HG03095 (cell line): Measurements from ENCODE around the gene RHBDL3.
"Not testable (repeated sequence)": the region's sequence is repeated elsewhere in the genome, so short reads cannot be mapped to it uniquely, and the experiment has no call there.

ENCODE experiments used
- ATAC-seq: cut with Tn5 transposase; IDR thresholded peaks from one replicate; pipeline ENCODE4 v1.9.1; 2021; ENCODE audit warnings: moderate library complexity; ENCODE audit not compliant: unreplicated experiment

Gene RHBDL3

GRCh38 chr17:32265192-32265923 lies at the start of gene RHBDL3:
Gene RHBDL3 (plus strand): TSS chr17:32265832. CDS start chr17:32266190, 358 bp downstream.
- ATAC-seq, result no peak

GRCh38 chr17:32222621-32223020 lies 43.0 kb upstream of the RHBDL3 start:
- no peak for ATAC-seq

- no peak for ATAC-seq
These were observed 41.9 kb upstream of the RHBDL3 start for GRCh38 chr17:32223703-32224102.

GRCh38 chr17:32226886-32227285 lies 38.7 kb upstream of the RHBDL3 start:
- ATAC-seq, result no peak

- ATAC-seq, result no peak
These were observed 37.7 kb upstream of the RHBDL3 start for GRCh38 chr17:32227910-32228309.

- no peak for ATAC-seq
These were observed 30.0 kb upstream of the RHBDL3 start for GRCh38 chr17:32235588-32235987.

- ATAC-seq, result no peak
These were observed 26.2 kb upstream of the RHBDL3 start for GRCh38 chr17:32239456-32239855.

GRCh38 chr17:32240750-32241149 lies 24.9 kb upstream of the RHBDL3 start:
- ATAC-seq, result no peak

GRCh38 chr17:32241640-32242039 lies 24.0 kb upstream of the RHBDL3 start:
- ATAC-seq, result no peak

- no peak for ATAC-seq
These were observed 16.2 kb upstream of the RHBDL3 start for GRCh38 chr17:32249475-32249874.

- ATAC-seq, result no peak
These were observed 12.5 kb upstream of the RHBDL3 start for GRCh38 chr17:32253117-32253611.

GRCh38 chr17:32256012-32256700 lies 9.5 kb upstream of the RHBDL3 start:
- ATAC-seq, result no peak

- no peak for ATAC-seq
These were observed 9.0 kb upstream of the RHBDL3 start for GRCh38 chr17:32256701-32257019.

GRCh38 chr17:32258383-32259140 lies 7.1 kb upstream of the RHBDL3 start:
- ATAC-seq, result no peak

- ATAC-seq, result no peak
These were observed 6.0 kb upstream of the RHBDL3 start for GRCh38 chr17:32259586-32259985.

- no peak for ATAC-seq
These were observed 4.3 kb upstream of the RHBDL3 start for GRCh38 chr17:32261417-32261736.

- ATAC-seq, result no peak
These were observed 3.6 kb upstream of the RHBDL3 start for GRCh38 chr17:32261936-32262510.

GRCh38 chr17:32263515-32263914 lies 2.1 kb upstream of the RHBDL3 start:
- ATAC-seq, result not testable (repeated sequence)

GRCh38 chr17:32264140-32264799 lies 1.4 kb upstream of the RHBDL3 start:
- ATAC-seq, result no peak

- no peak for ATAC-seq
These were observed 825 bp upstream of the RHBDL3 start for GRCh38 chr17:32264823-32265191.

- ATAC-seq, result no peak
These were observed 388 bp downstream of the RHBDL3 start for GRCh38 chr17:32266051-32266388.
